ENCODE measurements around the gene PRPF39. TPM values are rescaled to one million over a fixed set of nuclear protein-coding genes. Genes with fewer than 3 reads are reported as not detected.

Gene PRPF39
- total RNA-seq, 1 donor from 2014 or later = 23.4 TPM

- Histone ChIP-seq H3K36me3 (ENCODE audit: control insufficient read depth, insufficient read depth, low read length) (peaks cover 10% of the 10 kb centered on the region), H3K27me3 (ENCODE audit: control insufficient read depth, insufficient read depth, low read length) (no peaks in the 10 kb centered on the region), H3K4me3 (ENCODE audit: low read depth, low read length) (no peak overlapping the region)
- no peak for FAIRE-seq
- DNase-seq (ENCODE audit: low read depth) = no peak
- TF ChIP-seq CTCF (IDR thresholded peaks at IDR 0.05; ENCODE audit: insufficient read depth, low read length, severe bottlenecking) = no peak
These were observed 34.7 kb downstream of the PRPF39 start for GRCh38 chr14:45118594-45118993.

- Histone ChIP-seq H3K4me3 (ENCODE audit: low read depth, low read length) (no peak overlapping the region), H3K36me3 (ENCODE audit: control insufficient read depth, insufficient read depth, low read length) (peaks cover 9% of the 10 kb centered on the region), H3K27me3 (ENCODE audit: control insufficient read depth, insufficient read depth, low read length) (no peaks in the 10 kb centered on the region)
- DNase-seq (ENCODE audit: low read depth) = peak; percentile 19
- FAIRE-seq = no peak
- no peak for TF ChIP-seq CTCF (IDR thresholded peaks at IDR 0.05; ENCODE audit: insufficient read depth, low read length, severe bottlenecking)
These were observed 36.2 kb downstream of the PRPF39 start for GRCh38 chr14:45120096-45120495.

GRCh38 chr14:45123271-45123670, 39.4 kb downstream of the PRPF39 start:
- Histone ChIP-seq H3K36me3 (ENCODE audit: control insufficient read depth, insufficient read depth, low read length) (peaks cover 5% of the 10 kb centered on the region), H3K4me3 (ENCODE audit: low read depth, low read length) (no peak overlapping the region), H3K27me3 (ENCODE audit: control insufficient read depth, insufficient read depth, low read length) (no peaks in the 10 kb centered on the region)
- no peak for TF ChIP-seq CTCF (IDR thresholded peaks at IDR 0.05; ENCODE audit: insufficient read depth, low read length, severe bottlenecking)
- no peak for DNase-seq (ENCODE audit: low read depth)
- no peak for FAIRE-seq

- H3K36me3 ChIP-seq (ENCODE audit: control insufficient read depth, insufficient read depth, low read length) = peaks cover 3% of the 10 kb centered on the region
- no peaks in the 10 kb centered on the region for H3K27me3 ChIP-seq (ENCODE audit: control insufficient read depth, insufficient read depth, low read length)
- no peak for FAIRE-seq
- no peak for TF ChIP-seq CTCF (IDR thresholded peaks at IDR 0.05; ENCODE audit: insufficient read depth, low read length, severe bottlenecking)
- no peak overlapping the region for H3K4me3 ChIP-seq (ENCODE audit: low read depth, low read length)
- no peak for DNase-seq (ENCODE audit: low read depth)
These were observed 41.8 kb downstream of the PRPF39 start for GRCh38 chr14:45125754-45126153.

GRCh38 chr14:45128963-45129629, 45.2 kb downstream of the PRPF39 start:
- Histone ChIP-seq H3K27me3 (ENCODE audit: control insufficient read depth, insufficient read depth, low read length) (no peaks in the 10 kb centered on the region), H3K36me3 (ENCODE audit: control insufficient read depth, insufficient read depth, low read length) (peaks cover 1% of the 10 kb centered on the region), H3K4me3 (ENCODE audit: low read depth, low read length) (no peak overlapping the region)
- TF ChIP-seq CTCF (IDR thresholded peaks at IDR 0.05; ENCODE audit: insufficient read depth, low read length, severe bottlenecking) = no peak
- FAIRE-seq = no peak
- no peak for DNase-seq (ENCODE audit: low read depth)

- Histone ChIP-seq H3K27me3 (ENCODE audit: control insufficient read depth, insufficient read depth, low read length) (no peaks in the 10 kb centered on the region), H3K4me3 (ENCODE audit: low read depth, low read length) (peak overlapping the region; percentile 71), H3K36me3 (ENCODE audit: control insufficient read depth, insufficient read depth, low read length) (no peaks in the 10 kb centered on the region)
- no peak for DNase-seq (ENCODE audit: low read depth)
- no peak for TF ChIP-seq CTCF (IDR thresholded peaks at IDR 0.05; ENCODE audit: insufficient read depth, low read length, severe bottlenecking)
- no peak for FAIRE-seq
These were observed 49.8 kb downstream of the PRPF39 start for GRCh38 chr14:45133683-45134050.

All from bronchial epithelial cell (primary cell).